GM19324 (cell line): Measurements from ENCODE around the gene HES1.

ENCODE experiments used
- ATAC-seq: cut with Tn5 transposase; IDR thresholded peaks from one replicate; pipeline ENCODE4 v1.9.1; 2021; ENCODE audit warnings: mild to moderate bottlenecking, moderate library complexity; ENCODE audit not compliant: unreplicated experiment, low FRiP score

Gene HES1

DNA sequence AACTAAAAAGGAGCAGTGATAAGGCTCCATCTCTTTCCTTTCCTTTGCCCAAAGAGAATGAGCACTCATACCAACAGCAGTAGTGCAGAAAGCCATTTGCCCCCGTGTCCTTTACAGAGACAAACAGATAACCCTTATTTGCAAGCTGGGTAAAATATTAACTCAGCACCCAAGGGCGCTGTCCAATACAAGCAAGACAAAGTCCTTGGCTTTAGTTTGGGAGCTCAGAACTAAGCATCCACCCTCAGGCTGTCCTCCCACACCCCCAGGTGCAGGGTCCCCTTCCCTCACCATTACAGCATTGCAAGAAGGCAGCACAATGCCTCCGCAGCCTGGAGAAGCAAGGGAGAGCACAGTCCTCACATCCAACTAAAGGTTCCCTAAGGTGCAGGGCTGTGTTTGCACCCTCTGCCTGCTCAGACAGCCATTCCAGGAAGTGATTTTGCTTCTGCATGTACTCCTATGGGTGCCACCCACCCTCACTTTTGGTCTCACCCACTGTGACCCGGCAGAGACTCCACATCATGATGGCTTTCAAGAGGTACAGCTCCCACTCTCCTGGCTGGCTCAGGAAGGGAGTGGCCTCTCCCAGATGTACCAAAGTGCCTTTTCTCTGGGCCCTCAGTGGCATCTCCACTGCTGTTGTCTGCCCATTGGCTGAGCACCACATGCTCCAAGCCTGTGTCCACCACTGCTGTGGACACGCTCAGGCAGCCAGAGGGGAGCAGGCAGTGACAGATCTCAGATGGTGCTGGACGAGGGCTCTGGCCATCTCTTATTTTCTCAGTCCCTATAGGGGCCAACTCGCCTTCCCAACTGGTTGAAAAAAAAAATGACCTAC lies 34.1 kb upstream of the HES1 start:
- ATAC-seq: peak; percentile 41

DNA sequence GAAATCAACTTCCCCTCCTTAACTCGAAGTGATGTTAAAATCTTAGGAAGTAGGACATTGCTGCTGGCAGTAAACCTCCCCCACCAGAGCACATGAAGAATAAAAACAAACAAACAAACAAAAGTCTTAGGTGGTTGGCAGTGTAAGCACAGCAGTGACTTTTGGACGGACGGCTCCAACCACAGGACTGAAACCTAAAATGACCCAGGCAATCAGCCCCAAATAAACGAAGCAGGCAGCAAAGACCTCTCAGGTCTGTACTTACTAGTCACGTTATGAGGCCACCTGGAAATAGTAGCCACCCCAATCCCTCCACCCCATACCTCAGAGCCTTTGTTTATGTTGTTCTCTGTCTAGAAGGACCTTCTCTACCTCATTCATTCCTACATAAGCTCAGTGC lies 33.5 kb upstream of the HES1 start:
- no peak for ATAC-seq

DNA sequence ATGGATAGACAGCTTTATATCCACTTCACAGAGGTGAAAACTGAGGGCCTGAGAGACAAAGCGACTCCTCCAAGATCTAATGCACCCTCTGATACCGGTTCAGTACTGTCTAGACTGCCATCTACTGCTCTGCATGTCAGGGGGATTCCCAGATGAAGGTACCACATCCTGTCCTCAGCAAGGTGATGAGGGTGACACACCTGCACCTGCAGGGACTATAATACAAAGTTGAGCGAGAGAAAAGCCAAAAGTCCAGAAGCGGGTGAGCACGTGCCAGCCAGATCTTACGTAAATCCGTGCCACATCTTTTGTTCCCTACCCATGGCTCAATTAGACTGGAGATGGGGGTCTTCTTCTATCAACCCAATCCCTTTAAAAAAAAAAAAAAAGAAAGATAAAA lies 32.4 kb upstream of the HES1 start:
- no peak for ATAC-seq

DNA sequence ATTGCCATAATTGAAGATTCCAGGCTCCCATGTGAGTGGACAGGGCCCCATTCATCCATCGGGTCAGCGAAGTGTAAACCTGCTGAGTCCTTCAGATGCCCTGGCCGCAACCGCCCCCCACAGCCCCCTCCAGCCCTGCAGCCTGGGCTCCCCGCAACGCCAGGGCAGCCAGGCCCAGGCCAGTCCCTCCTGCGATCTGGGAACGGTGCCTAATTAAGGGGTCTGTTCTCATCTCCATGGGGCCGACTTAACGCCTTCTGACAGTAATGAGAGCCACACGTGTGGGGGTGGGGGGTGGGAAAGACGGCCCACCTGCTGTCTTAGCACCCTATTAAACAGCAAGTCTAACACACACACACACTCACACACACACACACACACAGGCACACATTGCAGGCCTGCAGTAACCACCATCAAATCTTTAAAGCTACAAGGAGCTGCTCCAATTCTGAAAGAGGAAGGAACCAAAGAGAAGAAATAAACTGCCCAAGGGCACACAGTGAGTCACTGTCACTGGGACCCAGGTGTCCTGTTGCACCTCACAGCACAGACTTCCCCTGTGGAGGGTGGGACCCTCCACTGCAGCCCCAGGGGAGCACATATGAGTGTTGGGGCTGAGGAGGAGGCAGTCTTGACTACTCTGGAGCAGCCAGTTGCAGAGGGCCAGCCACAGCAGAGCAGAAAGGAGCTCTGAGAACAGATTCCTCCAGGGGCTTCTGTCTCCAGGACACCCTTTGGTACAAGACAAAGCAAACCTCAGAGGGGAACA lies 31.8 kb upstream of the HES1 start:
- no peak for ATAC-seq

DNA sequence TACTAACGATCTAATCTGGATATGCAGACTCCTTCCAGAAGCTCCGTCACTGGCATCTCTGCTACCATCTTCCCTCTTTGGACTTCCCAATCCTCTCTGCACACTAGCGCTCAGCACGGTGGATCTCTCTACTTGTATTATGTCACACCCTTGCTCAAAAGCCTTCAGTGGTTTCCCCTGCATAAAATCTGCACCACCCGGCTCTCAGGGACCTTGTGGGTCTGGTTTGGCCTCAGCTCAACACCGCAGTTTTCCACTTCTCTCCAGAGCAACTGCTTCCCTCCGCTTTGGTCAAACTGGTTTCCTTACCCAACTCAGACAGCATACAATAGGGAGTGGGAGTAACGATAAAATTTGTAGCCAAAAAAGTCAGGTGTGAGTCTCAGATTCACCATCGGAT lies 30.7 kb upstream of the HES1 start:
- ATAC-seq: no peak

DNA sequence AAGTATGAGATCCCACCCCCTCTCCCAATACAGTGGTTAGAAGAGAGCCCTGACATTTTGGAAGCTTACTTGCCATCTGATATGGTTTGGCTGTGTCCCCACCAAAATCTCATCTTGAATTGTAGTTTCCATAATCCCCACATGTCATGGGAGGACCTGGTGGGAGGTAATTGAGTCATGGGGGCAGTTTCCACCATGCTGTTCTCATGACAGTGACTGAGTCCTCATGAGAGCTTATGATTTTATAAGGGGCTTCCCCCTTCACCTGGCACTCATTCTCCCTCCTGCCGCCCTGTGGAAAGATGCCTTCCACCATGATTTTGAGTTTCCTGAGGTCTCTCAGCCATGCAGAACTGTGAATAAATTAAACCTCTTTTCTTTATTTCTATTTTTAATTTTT lies 28.8 kb upstream of the HES1 start:
- no peak for ATAC-seq

DNA sequence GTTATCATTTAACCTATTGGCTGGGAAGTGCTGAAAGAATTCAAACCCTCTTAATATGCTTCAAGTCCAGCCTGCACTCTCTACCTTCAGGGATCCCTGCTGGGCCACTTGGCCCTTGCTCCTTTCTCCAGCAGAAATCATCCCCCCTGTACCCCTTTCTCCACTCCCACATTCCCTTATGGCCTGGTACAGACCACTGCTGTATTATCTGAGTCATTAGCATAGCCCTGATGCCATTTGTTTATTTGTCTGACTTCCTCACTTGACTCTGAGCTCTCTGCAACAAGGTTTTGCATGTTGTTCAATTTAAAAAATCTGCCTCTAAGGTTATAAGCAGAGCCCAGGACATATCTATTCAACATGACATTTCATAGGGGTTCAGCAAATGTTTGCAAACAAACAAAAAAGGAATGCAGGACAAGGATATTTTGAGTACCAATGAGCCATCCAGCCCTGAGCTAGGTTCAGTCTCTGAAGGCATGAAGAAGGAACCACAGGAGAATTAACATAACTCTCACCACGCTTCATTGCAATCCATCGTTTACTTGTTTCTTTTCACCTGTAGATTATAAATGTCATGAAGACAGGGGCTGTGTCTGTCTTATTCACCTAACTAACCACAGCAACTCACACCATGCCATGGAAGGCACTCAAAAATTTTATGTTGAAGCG lies 26.6 kb upstream of the HES1 start:
- no peak for ATAC-seq

DNA sequence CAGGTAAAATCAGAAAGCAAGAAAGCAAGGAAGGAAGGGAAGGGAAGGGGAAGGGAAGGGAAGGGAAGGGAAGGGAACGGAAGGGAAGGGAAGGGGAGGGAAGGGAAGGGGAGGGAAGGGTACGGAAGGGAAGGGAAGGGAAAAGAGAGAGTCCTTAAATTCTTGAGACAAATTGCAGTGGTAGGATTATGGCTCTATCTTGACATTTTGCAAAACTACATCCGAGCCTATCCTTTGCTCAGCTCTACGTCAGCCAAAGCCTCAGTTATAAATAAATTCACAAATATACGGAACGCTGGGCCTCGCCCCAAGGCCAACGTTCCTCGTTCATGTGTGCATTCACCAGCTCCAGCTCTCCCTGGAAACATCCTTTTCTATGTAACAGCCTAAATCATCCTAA lies 25.5 kb upstream of the HES1 start:
- no peak for ATAC-seq

DNA sequence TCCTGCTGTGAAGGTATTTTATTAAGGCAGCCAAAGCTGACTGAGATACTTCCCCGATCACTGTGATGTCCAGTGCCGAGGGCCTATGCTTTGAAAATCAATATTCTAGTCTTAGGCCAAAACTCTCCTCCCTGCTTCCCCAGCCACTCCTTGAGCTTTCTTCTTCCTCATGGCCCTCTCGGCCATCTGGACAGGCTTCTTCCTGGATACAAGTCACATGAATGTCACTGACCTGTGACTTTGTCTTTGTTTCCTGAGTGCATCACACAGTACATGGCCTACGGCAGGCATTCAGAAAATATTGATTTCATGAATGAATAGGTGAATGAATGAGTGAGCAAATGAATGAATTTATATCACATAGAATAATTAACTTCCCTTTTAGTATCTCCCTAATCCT lies 24.6 kb upstream of the HES1 start:
- ATAC-seq: no peak

GRCh38 chr3:194112120-194113106 lies 23.5 kb upstream of the HES1 start:
- no peak for ATAC-seq

DNA sequence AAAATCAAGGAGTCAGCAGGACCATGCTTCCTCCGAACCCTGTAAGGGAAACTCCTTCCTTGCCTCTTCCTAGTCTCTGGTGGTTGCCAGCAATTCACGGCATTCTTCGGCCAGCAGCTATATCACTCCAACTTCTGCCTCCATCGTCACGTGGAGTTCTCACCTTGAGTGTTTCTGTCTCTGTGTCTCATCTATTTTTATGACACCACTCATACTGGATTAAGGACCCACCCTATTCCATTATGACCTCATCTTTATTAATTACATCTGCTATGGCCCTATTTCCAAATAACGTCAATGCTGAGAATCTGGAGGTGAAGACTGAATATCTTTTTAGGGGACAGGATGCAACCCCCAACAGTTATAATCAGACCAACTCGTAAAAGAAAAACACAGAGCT lies 21.8 kb upstream of the HES1 start:
- ATAC-seq: no peak

DNA sequence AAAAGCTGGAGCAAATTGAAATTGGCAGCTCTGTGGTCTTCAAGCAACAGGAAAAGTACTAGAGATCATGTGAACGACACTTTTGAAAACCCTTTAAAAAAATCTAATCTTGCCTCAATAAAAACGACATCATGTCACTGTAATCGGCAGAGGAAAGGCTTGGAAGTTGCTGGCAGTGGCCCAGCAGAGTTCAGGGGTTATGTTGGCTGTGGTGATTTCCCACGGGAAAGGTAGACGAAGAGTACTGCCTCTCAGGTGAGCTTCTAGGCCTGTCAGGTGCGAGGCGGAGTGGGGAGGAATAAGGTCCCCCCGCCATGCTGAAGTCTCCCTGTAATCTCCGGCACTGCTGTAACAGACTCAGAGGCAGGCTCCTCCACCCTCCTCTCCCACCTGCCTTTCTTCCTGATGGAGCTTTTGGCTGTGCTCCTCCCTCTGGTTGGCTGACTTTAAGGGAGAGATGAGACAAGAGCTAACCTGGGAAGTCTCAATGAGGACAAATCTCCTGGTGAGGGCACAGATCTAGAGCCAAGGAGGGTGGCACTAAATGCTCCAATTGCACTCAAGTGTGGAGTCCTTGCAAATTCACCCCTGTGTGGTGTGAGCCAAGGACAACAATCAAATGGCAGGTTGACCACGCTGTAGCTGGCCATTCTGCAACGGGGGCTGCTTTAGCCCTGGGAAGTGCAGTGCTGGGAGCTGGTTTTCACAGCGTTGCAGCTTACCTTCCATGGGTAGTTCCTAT lies 18.7 kb upstream of the HES1 start:
- no peak for ATAC-seq

- ATAC-seq: no peak
These were observed 17.0 kb upstream of the HES1 start for GRCh38 chr3:194118920-194119319.

DNA sequence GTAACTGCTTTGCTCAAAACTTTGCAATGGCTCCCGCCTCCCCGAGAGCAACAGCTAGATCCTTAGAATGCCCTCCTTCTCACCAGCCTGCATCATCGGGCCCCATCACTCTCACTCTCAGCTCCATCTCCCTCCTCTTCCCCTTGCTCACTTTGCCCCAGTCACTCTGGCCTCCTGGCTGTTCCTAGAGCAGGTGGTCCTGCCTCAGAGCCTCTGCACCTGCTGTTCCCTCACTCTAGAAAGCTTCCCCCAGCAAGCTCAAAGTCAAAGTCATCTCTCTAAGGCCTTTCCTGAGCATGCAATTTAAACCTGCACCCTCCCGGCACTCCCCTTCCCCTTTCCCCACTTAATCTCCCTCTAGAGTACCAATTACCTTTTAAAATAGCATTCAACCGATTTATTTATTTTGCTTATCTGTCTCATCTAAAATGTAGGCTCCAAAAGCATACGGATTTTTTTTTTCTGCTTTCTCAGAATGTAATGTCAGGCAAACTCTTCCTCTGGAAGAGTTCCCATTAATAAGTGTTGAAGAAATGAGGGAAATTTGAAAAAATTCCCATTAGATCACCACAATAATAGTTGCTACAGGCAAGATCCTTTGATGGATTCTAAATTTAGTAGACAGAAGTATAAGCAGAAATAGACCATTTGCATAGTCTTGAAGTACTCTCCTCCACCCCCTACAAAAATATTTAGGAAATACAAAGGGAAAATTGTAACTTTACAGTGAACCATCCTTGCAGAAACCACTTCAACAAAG lies 15.9 kb upstream of the HES1 start:
- ATAC-seq: no peak

- no peak for ATAC-seq
These were observed 14.9 kb upstream of the HES1 start for GRCh38 chr3:194120789-194121770.

DNA sequence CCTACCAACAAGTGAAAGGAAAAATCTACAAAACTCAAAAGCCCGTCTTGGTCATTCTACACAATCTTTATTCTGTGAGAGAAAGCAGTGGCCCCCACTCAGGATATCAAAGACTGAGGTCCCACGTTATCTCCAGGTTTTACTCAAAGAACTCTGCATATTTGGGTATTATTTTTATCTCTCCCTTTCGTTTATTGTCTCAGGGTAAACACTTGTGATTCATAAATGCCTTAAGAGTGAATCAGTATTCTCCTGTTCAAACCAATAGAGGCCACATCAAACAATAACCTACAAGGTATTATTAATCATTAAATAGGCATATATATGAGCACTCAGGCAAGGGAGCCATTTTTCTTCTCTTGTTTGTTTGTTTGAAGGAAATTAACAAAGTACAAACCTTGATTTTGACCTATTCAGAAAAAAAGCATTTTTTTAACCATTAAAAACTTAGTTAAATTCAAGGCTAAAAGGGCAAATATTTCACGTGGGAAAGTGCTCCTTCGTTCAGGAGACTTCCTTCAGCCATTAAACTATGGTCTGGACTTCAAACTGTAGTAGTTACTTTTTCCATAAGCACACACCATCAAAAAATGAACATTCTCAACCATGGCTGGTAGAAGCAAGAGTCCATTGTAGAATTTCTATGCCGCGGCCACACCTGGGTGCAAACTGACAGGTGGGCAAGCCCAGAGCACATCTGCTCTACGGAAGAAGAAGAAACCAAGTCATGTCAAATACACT lies 13.9 kb upstream of the HES1 start:
- ATAC-seq: no peak

GRCh38 chr3:194123726-194124125 lies 12.2 kb upstream of the HES1 start:
- ATAC-seq: no peak
